Hepatocyte (in vitro differentiated cells): ENCODE data around the gene PRCP. TPM values are rescaled to one million over a fixed set of nuclear protein-coding genes. Genes with fewer than 3 reads are reported as not detected.
"Not testable (repeated sequence)": the region's sequence is repeated elsewhere in the genome, so short reads cannot be mapped to it uniquely, and the experiment has no call there.

Experiments used
- DNase-seq: peaks from one replicate; pipeline ENCODE4 v3.0.0-alpha.2; 2016; ENCODE audit warnings: low spot score
- H2AFZ ChIP-seq: fragments of 200-600 bp; sonication (generic); 2 replicates; pipeline ENCODE4 v1.6.0; 2016; ENCODE audit warnings: antibody characterized with exemption, mild to moderate bottlenecking
- H3K27ac ChIP-seq: fragments of 200-600 bp; sonication (generic); 2 replicates; pipeline ENCODE4 v1.5.1; 2016; ENCODE audit warnings: mild to moderate bottlenecking
- H3K27me3 ChIP-seq: fragments of 200-600 bp; sonication (generic); 2 replicates; pipeline ENCODE4 v1.6.1; 2016
- H3K36me3 ChIP-seq: fragments of 200-600 bp; sonication (generic); replicated peaks from 2 replicates; pipeline ENCODE4 v1.5.1; 2016; ENCODE audit warnings: low read depth; ENCODE audit not compliant: insufficient read depth
- H3K4me1 ChIP-seq: fragments of 200-600 bp; sonication (generic); 2 replicates; pipeline ENCODE4 v1.5.1; 2016; ENCODE audit warnings: mild to moderate bottlenecking, moderate library complexity; ENCODE audit not compliant: insufficient read depth
- H3K4me2 ChIP-seq: fragments of 200-600 bp; sonication (generic); 2 replicates; pipeline ENCODE4 v1.6.0; 2016
- H3K4me3 ChIP-seq: fragments of 200-600 bp; sonication (generic); 2 replicates; pipeline ENCODE4 v1.5.1; 2016; ENCODE audit warnings: mild to moderate bottlenecking
- H3K79me2 ChIP-seq: fragments of 200-600 bp; sonication (generic); 2 replicates; pipeline ENCODE4 v1.6.0; 2017; ENCODE audit warnings: mild to moderate bottlenecking
- H3K9me2 ChIP-seq: fragments of 200-600 bp; sonication (generic); replicated peaks from 2 replicates; pipeline ENCODE4 v1.6.0; 2017; ENCODE audit warnings: mild to moderate bottlenecking; ENCODE audit not compliant: insufficient read depth
- H3K9me3 ChIP-seq: fragments of 200-600 bp; sonication (generic); 2 replicates; pipeline ENCODE4 v1.5.1; 2016; ENCODE audit warnings: low read depth, mild to moderate bottlenecking
- H4K20me1 ChIP-seq: fragments of 200-600 bp; sonication (generic); 2 replicates; pipeline ENCODE4 v1.6.0; 2016; ENCODE audit warnings: mild to moderate bottlenecking; ENCODE audit not compliant: insufficient read depth, poor library complexity, severe bottlenecking
- EZH2 ChIP-seq: fragments of 200-600 bp; sonication (generic); IDR thresholded peaks from 2 replicates; pipeline ENCODE4 v1.6.1; 2016; ENCODE audit warnings: antibody characterized with exemption, mild to moderate bottlenecking, borderline replicate concordance
- EZH2phosphoT487 ChIP-seq: fragments of 200-600 bp; sonication (generic); IDR thresholded peaks from one replicate; pipeline ENCODE4 v1.6.1; 2018; ENCODE audit warnings: antibody characterized with exemption, mild to moderate bottlenecking, low read depth, moderate library complexity; ENCODE audit not compliant: unreplicated experiment, severe bottlenecking
- WGBS: methylation state at CpG from one replicate; pipeline ENCODE4 v1.1.6; 2016; ENCODE audit warnings: low lambda C conversion rate; ENCODE audit errors: missing lambda C conversion rate; 5-methylcytosine and 5-hydroxymethylcytosine counted together
- polyA plus RNA-seq: library from polyadenylated mRNA; unstranded; fragments of >200 nt; fragmentation: Nextera tagmentation; extraction: Ambion mirVana; gene quantifications from 2 replicates; pipeline ENCODE4 v1.2.1, GENCODE V29; 2016
- total RNA-seq: library from RNA; depleted of rRNA; stranded (reverse); fragments of >200 nt; gene quantifications from 2 replicates; pipeline ENCODE4 v1.2.3, GENCODE V29; 2014
- TF ChIP-seq, protein P1 (sequence below): fragments of 200-600 bp; sonication (generic); IDR thresholded peaks from 2 replicates; pipeline ENCODE4 v1.5.1; 2016; ENCODE audit warnings: antibody characterized with exemption, mild to moderate bottlenecking; ENCODE audit not compliant: poor library complexity

PRCP gene
- total and polyA plus RNA-seq, 2 experiments from 2014 or later, result 46.8 to 53.0 TPM

DNA sequence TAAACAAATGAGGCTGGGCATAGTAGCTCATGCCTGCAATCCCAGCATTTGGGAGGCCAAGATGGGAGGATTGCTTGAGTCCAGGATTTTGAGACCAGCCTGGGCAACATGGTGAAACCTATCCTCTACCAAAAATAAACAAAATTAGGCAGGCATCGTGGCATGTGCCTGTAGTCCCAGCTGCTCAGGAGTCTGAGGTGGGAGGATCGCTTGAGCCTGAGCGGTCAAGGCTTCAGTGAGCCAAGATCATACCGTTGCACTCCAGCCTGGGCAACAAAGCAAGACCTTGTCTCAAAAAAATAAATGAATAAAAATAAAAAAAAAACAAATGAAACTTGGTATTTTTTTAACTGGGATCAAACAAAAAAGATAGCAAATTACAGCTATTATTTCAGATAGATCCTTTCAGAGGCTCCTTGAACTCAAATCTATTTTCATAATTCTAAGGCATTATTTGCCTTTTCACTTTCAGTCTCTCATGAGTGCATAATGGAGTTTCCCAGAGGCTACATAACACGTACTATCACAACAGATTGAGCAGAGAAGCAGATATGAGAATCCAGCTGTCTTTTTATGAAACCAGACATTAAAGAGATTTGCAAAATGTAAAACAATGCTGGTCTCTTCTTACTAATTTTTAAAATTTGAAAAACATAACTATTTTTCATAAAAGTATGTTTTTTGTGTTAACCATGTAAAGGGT, 24.4 kb upstream of the PRCP start:
- WGBS, result 94% methylated on average over 5 of the region's 5 CpGs
- no peak overlapping the region for H2AFZ ChIP-seq

DNA sequence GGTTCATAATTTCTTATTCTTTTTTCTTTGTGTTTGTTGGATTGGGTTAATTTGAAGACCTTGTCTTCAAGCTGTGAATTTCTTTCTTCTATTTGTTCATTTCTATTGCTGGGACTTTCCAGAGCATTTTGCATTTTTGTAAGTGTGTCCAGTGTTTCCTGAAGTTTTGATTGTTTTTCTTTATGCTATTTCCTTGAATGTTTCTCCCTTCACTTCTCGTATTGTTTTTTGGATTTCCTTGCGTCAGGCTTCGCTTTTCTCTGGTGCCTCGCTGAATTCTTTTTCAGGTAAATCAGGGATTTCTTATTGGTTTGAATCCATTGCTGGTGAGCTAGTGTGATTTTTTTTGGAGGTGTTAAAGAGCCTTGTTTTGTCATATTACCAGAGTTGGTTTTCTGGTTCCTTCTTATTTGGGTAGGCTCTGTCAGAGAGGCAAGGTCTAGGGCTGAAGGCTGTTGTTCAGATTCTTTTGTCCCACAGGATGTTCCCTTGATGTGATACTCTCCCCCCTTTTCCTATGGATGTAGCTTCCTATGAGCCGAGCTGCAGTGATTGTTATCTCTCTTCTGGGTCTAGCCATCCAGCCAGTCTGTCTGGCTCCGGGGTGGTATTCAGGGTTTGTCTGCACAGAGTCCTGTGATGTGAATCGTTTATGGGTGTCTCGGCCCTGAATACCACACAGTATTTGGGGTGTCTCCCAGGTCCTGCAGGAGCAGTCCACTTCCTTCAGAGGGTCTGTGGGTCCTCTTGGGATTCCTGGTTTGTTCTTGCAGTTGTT, 22.4 kb upstream of the PRCP start:
- H3K79me2 ChIP-seq, DNase-seq, H3K4me2 ChIP-seq, H4K20me1 ChIP-seq, H3K9me3 ChIP-seq, H3K36me3 ChIP-seq, H3K9me2 ChIP-seq, H2AFZ ChIP-seq, H3K4me1 ChIP-seq, H3K27me3 ChIP-seq, H3K4me3 ChIP-seq, H3K27ac ChIP-seq: not testable (repeated sequence)
- whole genome bisulfite sequencing, result 65% methylated on average over 8 of the region's 8 CpGs

More for the DNA sequence above, 24.4 kb upstream of the PRCP start:
- Histone ChIP-seq H4K20me1 (no peaks in the 10 kb centered on the region), H3K4me3 (no peak overlapping the region), H3K36me3 (no peaks in the 10 kb centered on the region), H3K9me3 (no peaks in the 10 kb centered on the region), H3K4me1 (no peaks in the 10 kb centered on the region), H3K9me2 (no peaks in the 10 kb centered on the region), H3K79me2 (no peaks in the 10 kb centered on the region), H3K27ac (no peak overlapping the region), H3K27me3 (no peaks in the 10 kb centered on the region), H3K4me2 (no peak overlapping the region)
- TF ChIP-seq EZH2 (no peak), EZH2phosphoT487 (no peak)
- TF ChIP-seq, protein P1, sequence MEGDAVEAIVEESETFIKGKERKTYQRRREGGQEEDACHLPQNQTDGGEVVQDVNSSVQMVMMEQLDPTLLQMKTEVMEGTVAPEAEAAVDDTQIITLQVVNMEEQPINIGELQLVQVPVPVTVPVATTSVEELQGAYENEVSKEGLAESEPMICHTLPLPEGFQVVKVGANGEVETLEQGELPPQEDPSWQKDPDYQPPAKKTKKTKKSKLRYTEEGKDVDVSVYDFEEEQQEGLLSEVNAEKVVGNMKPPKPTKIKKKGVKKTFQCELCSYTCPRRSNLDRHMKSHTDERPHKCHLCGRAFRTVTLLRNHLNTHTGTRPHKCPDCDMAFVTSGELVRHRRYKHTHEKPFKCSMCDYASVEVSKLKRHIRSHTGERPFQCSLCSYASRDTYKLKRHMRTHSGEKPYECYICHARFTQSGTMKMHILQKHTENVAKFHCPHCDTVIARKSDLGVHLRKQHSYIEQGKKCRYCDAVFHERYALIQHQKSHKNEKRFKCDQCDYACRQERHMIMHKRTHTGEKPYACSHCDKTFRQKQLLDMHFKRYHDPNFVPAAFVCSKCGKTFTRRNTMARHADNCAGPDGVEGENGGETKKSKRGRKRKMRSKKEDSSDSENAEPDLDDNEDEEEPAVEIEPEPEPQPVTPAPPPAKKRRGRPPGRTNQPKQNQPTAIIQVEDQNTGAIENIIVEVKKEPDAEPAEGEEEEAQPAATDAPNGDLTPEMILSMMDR, result no peak
- DNase-seq, result no peak

DNA sequence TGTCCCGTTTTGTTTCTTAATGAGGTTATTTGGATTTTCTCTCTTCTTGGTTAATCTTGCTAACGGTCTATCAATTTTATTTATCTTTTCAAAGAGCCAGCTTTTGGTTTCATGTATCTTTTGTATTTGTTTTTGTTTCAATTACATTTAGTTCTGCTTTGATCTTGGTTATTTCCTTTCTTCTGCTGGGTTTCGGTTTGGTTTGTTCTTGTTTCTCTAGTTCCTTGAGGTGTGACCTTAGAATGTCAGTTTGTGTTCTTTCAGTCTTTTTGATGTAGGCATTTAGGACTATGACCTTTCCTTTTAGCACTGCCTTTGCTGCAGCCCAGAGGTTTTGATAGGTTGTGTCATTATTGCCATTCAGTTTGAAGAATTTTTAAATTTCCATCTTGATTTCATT, 20.0 kb upstream of the PRCP start:
- H3K4me1 ChIP-seq, DNase-seq, H4K20me1 ChIP-seq, H3K4me2 ChIP-seq, H3K27ac ChIP-seq, H3K36me3 ChIP-seq, H3K27me3 ChIP-seq, H3K4me3 ChIP-seq, H3K9me2 ChIP-seq, H2AFZ ChIP-seq, H3K9me3 ChIP-seq, H3K79me2 ChIP-seq: not testable (repeated sequence)
- WGBS, result 74% methylated on average over 3 of the region's 3 CpGs

DNA sequence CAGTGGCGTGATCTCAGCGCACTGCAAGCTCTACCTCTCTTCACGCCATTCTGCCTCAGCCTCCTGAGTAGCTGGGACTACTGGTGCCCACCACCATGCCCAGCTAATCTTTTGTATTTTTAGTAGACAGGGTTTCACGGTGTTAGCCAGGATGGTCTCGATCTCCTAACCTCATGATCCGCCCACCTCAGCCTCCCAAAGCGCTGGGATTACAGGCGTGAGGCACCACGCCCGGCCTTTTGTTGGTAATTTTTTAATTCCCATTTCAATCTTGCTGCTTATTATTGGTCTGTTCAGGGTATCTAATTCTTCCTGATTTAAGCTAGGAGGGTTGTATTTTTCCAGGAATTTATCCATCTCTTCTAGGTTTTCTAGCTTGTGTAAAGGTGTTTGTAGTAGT, 19.6 kb upstream of the PRCP start:
- H3K4me3 ChIP-seq, H3K79me2 ChIP-seq, H3K4me2 ChIP-seq, H2AFZ ChIP-seq, H3K27me3 ChIP-seq, H4K20me1 ChIP-seq, H3K4me1 ChIP-seq, DNase-seq, H3K27ac ChIP-seq, H3K9me3 ChIP-seq, H3K36me3 ChIP-seq, H3K9me2 ChIP-seq: not testable (repeated sequence)
- 97% methylated on average over 10 of the region's 10 CpGs for WGBS

DNA sequence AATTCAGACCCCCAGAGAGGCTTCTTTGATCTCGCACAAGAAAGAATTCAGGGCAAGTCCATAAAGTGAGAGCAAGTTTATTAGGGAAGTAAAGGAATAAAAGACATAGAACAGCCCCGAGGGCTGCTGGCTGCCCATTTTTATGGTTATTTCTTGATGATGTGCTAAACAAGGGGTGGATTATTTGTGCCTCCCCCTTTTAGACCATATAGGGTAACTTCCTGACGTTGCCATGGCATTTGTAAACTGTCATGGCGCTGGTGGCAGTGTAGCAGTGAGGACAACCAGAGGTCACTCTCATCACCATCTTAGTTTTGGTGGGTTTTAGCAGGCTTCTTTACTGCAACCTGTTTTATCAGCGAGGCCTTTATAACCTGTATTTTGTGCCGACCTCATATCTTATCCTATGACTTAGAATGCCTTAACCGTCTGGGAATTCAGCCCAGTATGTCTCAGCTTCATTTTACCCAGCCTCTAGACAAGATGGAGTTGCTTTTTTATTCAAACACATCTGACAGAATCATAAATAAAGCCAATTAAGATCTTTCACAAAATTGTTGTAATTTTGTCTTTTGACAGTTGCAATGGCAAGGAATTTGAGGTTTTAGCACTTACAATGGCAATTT, 8.9 kb upstream of the PRCP start:
- peak overlapping the region; percentile 27 for H2AFZ ChIP-seq

More for the DNA sequence above, 8.9 kb upstream of the PRCP start:
- no peaks in the 10 kb centered on the region for H3K9me2 ChIP-seq
- peaks cover 5% of the 10 kb centered on the region for H3K9me3 ChIP-seq
- peak overlapping the region; percentile 31 for H3K4me2 ChIP-seq
- no peak overlapping the region for H3K27ac ChIP-seq
- H3K27me3 ChIP-seq, result no peaks in the 10 kb centered on the region
- no peaks in the 10 kb centered on the region for H3K4me1 ChIP-seq
- no peak overlapping the region for H3K4me3 ChIP-seq
- no peak for DNase-seq
- H3K79me2 ChIP-seq, result no peaks in the 10 kb centered on the region
- no peaks in the 10 kb centered on the region for H4K20me1 ChIP-seq
- no peaks in the 10 kb centered on the region for H3K36me3 ChIP-seq
- WGBS, result 49% methylated on average over 7 of the region's 7 CpGs
- TF ChIP-seq EZH2phosphoT487 (no peak), EZH2 (no peak)
- TF ChIP-seq, protein P1, result no peak
